HG02678 (cell line): ENCODE results near the gene PSMC3IP.
"Not testable (repeated sequence)": the region's sequence is repeated elsewhere in the genome, so short reads cannot be mapped to it uniquely, and the experiment has no call there.

Experiments
- ATAC-seq: cut with Tn5 transposase; IDR thresholded peaks from one replicate; pipeline ENCODE4 v1.9.1; 2021; ENCODE audit warnings: mild to moderate bottlenecking, moderate library complexity; ENCODE audit not compliant: unreplicated experiment

Gene PSMC3IP

DNA sequence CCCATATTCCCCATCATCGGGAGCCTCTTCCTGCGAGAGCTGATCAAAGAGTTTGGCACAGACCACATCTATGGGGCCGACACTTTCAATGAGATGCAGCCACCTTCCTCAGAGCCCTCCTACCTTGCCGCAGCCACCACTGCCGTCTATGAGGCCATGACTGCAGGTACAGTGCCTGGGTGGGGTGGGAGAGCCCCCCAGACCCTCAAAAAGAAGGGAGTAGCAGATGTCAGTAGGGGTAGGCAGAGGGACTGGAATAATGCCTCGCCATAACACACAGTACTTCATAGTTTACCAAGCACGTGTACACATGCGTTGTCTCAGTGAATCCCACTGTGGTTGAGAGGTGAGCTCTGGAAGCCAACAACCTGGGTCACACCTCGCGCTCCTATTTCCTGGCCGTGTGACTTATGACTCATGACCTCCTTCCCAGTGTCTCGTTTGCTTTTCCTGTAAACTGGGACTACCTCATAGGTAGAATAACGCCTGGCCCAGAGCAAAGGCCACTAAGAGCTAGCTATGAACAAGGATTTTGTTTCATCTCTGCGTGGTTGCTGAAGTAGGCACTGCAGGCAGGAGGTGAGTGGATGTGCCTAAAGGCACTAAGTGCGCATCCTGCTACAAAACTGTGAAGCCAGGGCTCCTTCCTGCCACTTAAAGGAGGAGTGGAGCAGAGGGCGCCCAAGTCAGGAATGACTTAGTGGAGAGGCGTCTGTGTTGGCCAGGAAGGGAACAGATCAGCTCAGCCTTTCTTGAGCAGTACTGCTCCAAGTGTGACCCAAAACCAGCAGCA lies 36.3 kb downstream of the PSMC3IP start:
- ATAC-seq: no peak

DNA sequence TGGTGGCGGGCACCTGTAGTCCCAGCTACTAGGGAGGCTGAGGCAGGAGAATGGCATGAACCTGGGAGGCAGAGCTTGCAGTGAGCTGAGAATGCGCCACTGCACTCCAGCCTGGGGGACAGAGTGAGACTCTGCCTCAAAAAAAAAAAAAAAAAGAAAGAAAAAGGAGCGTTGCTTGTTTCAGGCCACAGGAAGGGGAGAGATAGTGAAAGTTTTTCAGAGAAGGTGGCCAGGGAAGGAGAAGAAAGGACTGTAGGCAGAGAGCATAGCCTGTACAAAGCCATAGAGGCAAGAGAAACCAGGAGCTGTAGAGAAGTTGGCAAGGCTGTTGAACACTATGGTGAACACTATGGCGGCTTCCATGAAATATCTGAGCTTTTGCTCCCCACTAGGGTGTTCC lies 37.0 kb downstream of the PSMC3IP start:
- ATAC-seq: not testable (repeated sequence)

DNA sequence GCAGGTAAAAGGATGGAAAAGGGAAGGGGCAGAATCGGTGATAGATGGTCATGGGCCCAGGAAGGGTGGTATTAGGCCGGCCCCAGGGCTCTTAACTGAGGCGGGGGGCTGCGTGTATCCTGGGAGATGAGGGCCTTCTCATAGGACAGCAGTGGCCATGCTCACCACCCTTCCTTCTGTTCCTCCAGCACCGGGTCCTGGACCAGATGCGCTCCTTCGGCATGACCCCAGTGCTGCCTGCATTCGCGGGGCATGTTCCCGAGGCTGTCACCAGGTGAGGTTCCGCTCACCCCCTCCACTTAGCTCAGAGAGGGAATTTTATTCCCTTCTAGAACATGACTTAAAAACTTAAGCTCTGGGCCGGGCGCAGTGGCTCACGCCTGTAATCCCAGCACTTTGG lies 39.0 kb downstream of the PSMC3IP start:
- no peak for ATAC-seq

DNA sequence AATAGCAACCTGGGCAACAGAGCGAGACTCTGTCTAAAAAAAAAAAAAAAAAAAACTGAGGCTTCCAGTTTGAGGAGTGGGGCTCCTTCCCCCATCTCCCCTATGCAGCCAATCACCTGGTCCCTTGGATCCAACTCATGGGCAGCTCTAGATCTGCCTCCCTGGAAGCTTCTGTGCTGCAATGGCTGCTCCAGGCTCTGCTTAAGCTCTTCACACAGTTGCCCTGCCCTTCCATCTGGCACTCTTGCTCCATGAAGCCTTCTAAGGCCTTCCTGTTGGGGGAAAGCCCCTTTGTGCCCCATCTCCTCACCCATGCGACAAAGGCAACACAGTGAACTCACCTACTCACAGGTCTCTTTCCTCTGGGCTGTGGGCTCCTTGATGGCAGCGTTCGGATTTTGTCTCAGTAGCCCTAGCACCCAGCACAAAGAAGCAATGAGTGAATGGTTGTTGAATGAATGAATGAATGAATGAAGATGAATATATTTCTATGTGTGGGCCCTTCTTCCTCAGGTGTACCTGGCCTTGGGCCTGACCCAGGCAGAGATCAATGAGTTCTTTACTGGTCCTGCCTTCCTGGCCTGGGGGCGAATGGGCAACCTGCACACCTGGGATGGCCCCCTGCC lies 39.6 kb downstream of the PSMC3IP start:
- ATAC-seq: no peak

DNA sequence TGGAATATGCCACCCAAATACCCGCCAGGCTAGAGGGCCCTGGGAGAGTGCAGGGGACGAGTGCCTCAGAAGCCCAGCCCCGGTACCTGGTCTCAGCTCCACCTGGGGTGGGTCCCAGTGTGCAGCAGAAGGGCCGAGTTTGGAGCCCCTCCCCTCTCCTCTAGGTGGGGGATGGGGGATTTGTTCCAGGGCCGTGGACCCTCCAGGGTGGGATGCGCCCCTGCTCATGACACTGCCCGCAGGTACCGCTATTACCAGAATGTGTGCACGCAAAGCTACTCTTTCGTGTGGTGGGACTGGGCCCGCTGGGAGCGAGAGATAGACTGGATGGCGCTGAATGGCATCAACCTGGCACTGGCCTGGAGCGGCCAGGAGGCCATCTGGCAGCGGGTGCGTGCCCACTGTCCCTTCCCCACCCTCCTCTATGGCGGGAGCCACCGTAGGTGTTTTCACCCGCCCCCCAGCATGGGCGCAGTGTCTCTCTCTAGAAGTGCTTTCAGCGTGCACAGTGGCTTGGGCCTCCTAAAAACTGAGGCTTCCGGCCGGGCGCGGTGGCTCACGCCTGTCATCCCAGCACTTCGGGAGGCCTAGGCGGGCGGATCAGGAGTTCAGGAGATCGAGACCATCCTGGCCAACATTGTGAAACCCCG lies 40.2 kb downstream of the PSMC3IP start:
- ATAC-seq: no peak

DNA sequence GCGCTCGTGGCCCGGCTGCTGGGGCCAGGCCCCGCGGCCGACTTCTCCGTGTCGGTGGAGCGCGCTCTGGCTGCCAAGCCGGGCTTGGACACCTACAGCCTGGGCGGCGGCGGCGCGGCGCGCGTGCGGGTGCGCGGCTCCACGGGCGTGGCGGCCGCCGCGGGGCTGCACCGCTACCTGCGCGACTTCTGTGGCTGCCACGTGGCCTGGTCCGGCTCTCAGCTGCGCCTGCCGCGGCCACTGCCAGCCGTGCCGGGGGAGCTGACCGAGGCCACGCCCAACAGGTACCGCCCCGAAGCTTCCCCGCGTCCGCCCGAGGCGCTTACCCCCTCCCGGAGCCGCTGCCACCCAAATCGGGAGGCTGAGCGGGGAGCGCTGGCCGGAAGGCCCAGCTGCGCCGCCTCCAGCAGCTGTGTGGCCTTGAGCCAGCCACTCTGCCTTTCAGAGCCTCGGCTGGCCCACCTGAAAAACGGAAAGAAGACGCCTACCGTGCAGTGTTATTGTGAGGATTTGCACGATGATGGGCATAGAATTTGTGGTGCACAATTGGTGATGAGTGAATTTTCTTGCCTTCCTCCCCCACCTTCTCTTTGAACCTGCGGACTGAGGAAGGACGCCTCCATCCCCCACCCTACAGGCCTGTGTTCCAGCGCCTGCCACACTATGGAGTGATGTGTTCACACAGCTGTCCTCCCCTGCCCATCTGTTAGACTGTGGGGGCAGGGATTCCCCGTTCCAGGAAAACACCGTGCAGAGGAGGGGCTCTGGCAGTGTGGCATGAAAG lies 41.0 kb downstream of the PSMC3IP start:
- ATAC-seq: peak; percentile 67

DNA sequence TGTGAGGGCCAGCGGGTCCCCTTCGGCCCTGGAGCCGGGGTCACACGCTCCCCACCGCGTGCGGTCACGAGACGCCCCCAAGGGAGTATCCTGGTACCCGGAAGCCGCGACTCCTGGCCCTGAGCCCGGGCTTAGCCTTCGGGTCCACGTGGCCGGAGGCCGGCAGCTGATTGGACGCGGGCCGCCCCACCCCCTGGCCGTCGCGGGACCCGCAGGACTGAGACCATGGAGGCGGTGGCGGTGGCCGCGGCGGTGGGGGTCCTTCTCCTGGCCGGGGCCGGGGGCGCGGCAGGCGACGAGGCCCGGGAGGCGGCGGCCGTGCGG lies 41.5 kb downstream of the PSMC3IP start, which contains the start of gene NAGLU:
Gene NAGLU, plus strand, starts transcription at position 194 of the 324 bp plus-strand sequence. Its CDS starts 32 bp downstream, at position 226.
- ATAC-seq: peak; percentile 85

DNA sequence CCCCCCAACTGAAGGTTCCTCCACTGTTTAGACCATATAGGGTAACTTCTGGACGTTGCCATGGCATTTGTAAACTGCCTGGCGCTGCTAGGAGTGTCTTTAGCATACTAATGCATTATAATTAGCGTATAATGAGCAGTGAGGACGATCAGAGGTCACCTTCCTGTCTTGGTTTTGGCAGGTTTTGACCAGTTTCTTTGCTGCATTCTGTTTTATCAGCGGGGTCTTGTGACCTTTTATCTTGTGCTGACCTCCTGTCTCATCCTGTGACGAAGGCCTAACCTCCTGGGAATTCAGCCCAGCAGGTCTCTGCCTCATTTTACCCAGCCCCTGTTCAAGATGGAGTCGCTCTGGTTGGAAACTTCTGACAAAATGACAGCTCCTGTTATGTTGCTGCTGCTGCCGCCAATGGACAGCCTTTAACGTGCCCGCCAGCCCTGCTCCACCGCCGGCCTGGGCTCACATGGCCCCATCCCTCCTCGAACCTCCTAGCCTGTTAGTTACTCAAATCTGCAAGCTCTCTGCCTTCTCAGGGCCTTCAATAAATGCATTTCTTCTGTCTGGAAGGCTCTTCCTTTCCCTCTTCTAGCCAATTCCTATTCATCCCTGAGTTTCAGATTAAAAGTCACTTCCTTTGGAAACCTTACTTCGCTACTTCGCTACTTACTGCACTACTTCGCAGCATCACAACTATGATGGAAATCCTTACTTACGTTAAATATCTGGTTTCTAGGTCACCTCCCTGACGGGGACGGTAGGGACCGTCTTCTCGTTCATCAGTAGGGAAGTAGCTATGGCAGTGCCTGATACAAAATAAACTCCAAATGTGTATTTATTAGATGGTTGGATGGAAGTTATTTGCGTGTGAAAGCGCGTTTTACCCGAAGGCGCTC lies 42.1 kb downstream of the PSMC3IP start:
- no peak for ATAC-seq

DNA sequence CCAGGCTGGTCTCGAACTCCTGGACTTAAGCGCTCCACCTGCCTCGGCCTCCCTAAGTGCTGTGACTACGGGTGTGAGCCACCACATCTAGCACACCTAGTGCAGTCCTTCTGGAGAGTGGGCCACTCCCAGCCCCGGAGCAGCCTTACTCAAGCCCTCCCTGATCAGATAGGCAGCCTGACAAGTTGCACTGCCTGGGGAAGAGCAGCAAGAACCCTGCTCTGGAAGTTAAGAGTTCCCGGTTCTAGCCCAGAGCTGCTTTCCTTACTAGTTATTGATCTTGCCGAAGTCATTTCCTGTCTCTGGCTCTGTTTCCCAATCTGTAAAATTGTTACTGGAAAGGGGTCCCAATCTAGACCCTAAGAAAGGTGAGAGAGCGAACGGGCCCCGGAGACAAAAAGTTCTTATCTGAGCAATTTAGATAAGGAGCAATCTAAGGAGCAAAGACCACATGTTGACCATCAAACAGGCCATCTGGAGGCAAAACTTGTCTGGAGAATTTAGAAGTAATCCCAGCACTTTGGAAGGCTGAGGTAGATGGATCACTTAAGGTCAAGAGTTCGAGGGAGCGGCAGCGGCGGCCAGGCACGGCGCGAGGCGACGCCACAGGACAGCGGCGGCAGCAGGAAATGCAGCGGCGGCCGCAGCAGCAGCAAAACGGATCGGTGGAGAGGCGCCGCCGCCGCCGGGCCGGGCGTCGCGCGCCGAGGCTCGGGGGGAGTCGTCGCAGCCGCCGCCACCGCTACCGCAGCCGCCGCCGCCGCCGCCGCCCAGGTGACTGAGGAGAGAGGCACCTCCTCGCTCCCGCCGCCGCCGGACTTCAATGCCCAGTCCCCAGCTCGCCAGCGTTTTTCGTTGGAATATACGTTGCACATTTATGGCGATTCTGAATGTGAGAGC lies 45.8 kb downstream of the PSMC3IP start:
- no peak for ATAC-seq

DNA sequence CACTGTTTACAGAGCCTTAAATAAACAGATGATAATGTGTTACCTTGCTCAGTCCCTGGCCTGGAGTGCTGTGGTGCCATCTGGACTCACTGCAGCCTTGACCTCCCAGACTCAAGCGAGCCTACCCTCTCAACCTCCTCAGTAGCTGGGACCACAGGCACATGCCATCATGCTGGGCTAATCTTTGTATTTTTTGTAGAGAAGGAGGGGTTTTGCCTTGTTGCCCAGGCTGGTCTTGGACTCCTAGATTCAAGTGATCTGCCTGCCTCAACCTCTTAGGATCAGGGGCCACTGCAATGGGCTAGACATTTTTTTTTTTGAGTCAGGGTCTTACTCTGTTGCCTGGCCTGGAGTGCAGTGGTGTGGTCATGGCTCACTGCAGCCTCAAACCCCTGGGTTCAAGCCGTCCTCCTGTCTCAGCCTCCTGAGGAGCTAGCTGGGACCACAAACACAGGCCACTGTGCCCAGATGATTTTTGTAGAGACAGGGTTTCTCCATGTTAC lies 46.5 kb downstream of the PSMC3IP start:
- ATAC-seq: no peak

DNA sequence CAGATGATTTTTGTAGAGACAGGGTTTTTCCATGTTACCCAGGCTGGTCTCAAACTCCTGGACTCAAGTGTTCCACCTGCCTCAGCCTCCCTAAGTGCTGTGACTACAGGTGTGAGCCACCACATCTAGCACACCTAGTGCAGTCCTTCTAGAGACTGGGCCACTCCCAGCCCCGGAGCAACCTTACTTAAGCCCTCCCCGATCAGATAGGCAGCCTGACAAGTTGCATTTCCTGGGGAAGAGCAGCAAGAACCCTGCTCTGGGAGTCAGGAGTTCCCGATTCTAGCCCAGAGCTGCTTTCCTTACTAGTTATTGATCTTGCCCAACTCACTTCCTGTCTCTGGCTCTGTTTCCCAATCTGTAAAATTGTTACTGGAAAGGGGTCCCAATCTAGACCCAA lies 48.5 kb downstream of the PSMC3IP start:
- no peak for ATAC-seq

DNA sequence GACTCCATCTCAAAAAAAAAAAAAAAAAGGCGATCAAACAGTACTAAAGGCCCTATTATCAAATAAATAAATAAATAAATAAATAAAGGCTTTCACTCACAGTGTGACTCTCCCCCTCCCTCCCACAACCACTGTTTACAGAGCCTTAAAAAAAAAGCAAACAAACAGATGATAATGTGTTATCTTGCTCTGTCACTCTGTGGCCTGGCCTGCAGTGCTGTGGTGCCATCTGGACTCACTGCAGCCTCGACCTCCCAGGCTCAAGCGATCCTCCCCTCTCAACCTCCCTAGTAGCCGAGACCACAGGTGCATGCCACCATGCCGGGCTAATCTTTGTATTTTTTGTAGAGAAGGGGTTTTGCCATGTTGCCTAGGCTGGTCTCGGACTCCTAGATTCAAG lies 49.6 kb downstream of the PSMC3IP start:
- no peak for ATAC-seq

DNA sequence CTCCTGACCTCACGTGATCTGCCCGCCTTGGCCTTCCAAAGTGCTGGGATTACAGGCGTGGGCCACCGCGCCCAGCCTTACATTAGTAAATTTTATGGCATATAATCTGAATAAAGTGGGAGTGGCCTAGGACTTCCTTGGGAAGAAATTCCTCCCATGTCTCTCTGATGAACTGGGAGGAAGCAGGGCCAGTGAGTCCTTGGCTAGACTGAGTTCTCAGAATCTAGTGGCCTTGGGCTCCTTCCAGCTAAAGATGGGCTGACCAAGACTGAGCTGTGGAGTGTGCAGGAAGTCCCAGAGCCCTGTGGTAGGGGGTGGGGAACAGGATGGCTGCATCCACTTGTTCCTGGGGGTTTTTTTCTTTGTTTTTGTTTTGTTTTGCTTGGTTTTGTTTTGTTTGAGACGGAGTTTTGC lies 51.5 kb downstream of the PSMC3IP start:
- no peak for ATAC-seq

DNA sequence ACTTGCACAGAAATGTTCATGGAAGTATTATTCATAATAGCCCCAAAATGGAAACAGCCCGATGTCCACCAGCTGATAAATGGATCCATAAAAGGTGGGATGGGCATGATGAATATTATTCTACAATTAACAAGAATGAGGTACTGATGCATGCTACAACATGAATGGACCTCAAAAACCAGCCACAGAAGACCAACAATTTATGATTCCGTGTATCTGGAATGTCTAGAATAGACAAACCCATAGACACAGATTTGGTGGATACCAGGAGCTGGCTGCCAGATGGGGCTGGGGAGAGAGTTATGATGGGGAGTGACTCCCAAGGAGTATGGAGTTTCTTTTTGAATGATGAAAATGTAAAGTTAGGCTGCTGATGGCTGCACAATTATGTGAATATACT lies 52.3 kb downstream of the PSMC3IP start:
- no peak for ATAC-seq

DNA sequence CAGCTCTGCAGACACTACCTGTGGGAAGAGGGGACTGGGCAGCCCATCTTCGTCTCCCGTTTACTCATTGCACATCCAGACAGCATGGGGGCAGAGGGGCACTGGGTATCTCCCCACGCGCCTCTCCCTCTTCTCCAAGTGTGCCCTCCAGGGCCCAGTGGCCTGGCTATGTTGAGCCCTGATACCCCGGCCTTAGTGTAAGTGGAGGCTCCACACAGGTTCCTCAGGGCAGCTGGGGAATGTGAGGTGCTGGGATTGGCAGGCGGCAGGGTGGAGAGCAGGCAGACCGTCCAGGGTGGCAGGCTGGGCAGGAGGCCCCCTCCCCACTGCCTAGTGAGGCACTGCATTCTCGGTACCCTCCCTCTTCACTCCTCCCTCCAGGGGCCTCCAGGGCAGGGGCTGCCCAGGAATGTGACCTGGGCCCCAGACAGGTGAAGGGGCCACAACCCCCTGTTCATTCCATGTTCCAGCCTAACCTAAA lies 54.7 kb downstream of the PSMC3IP start:
- no peak for ATAC-seq
